H1 (cell line): Measurements from ENCODE around the gene DIP2B. TPM values are rescaled to one million over a fixed set of nuclear protein-coding genes. Genes with fewer than 3 reads are reported as not detected.

Source experiments
- CTCF ChIA-PET: fragments of 300-600 bp; sonication (Branson Sonifier 250); formaldehyde crosslinking; loops from one replicate; lab custom pipeline; 2021; ENCODE audit not compliant: partially characterized antibody; lab: Charles Lee
- POLR2A ChIA-PET: fragments of 300-600 bp; sonication (Branson Sonifier 250); formaldehyde crosslinking; loops from one replicate; lab custom pipeline; 2021; ENCODE audit warnings: inconsistent platforms; ENCODE audit not compliant: partially characterized antibody; lab: Charles Lee
- DNase-seq, 2 experiments: peaks; one replicate each; pipeline versions ENCODE4 v3.0.0 to v3.0.0-alpha.2; 2010 to 2022; ENCODE audit warnings: low spot score in 2 of 2, low read depth in 1 of 2, mixed read lengths in 1 of 2
- FAIRE-seq: peaks from 2 replicates; lab custom pipeline; 2011; peaks lifted over from hg19 to GRCh38; lab: Jason Lieb, UNC
- H2AFZ ChIP-seq: 2 replicates; pipeline ENCODE4 v1.8.1; 2012; ENCODE audit warnings: low read length, inconsistent platforms
- H2AK5ac ChIP-seq: 2 replicates; pipeline ENCODE4 v1.6.1; 2013; ENCODE audit warnings: low read depth, low read length
- H2BK120ac ChIP-seq: replicated peaks from 2 replicates; pipeline ENCODE3; 2013; ENCODE audit warnings: low read depth, low read length, inconsistent platforms
- H2BK12ac ChIP-seq: 2 replicates; pipeline ENCODE4 v1.6.1; 2013; ENCODE audit warnings: low read depth, low read length
- H2BK15ac ChIP-seq: 2 replicates; pipeline ENCODE4 v1.6.1; 2013; ENCODE audit warnings: low read length
- H2BK20ac ChIP-seq: 2 replicates; pipeline ENCODE4 v1.6.1; 2013; ENCODE audit warnings: low read length
- H2BK5ac ChIP-seq: 2 replicates; pipeline ENCODE4 v1.6.1; 2013; ENCODE audit warnings: low read depth, low read length
- H3K14ac ChIP-seq: 2 replicates; pipeline ENCODE4 v1.6.1; 2013; ENCODE audit warnings: inconsistent platforms; ENCODE audit not compliant: insufficient read length
- H3K18ac ChIP-seq: 2 replicates; pipeline ENCODE4 v1.6.1; 2013; ENCODE audit warnings: low read length; ENCODE audit errors: extremely low read depth
- H3K23ac ChIP-seq: 2 replicates; pipeline ENCODE4 v1.6.1; 2013; ENCODE audit warnings: inconsistent platforms; ENCODE audit not compliant: insufficient read length
- H3K23me2 ChIP-seq: 2 replicates; pipeline ENCODE4 v1.6.1; 2013; ENCODE audit warnings: low read depth, low read length
- H3K27ac ChIP-seq: 2 replicates; pipeline ENCODE4 v1.6.1; 2011; ENCODE audit warnings: low read depth, low read length, inconsistent platforms
- H3K27me3 ChIP-seq, 4 experiments: replicated peaks in 1 of 4; 1 replicate in 1 of 4; 2 replicates in 3 of 4; pipeline versions ENCODE4 v1.6.1 to v1.8.1; 2011 to 2013; ENCODE audit warnings: low read length in 3 of 4, mild to moderate bottlenecking in 3 of 4, inconsistent platforms in 2 of 4, mixed read lengths in 2 of 4, moderate library complexity in 1 of 4; ENCODE audit not compliant: control insufficient read depth in 3 of 4, insufficient read depth in 3 of 4; ENCODE audit errors: extremely low read depth in 1 of 4
- H3K36me3 ChIP-seq, 4 experiments: 2 replicates each; pipeline versions ENCODE4 v1.6.1 to v1.8.1; 2011 to 2013; ENCODE audit warnings: mild to moderate bottlenecking in 4 of 4, low read length in 3 of 4, moderate library complexity in 2 of 4, control low read depth in 1 of 4, inconsistent platforms in 1 of 4; ENCODE audit not compliant: insufficient read depth in 4 of 4, control insufficient read depth in 2 of 4
- H3K4ac ChIP-seq: replicated peaks from 2 replicates; pipeline ENCODE3; 2013; ENCODE audit warnings: low read length, low read depth, mixed read lengths, inconsistent platforms; ENCODE audit not compliant: insufficient read length
- H3K4me1 ChIP-seq, 4 experiments: replicated peaks in 1 of 4; 1 replicate in 1 of 4; 2 replicates in 3 of 4; pipeline versions ENCODE4 v1.6.1 to v1.8.1; 2011 to 2013; ENCODE audit warnings: low read length in 3 of 4, inconsistent platforms in 2 of 4, mixed read lengths in 1 of 4; ENCODE audit not compliant: insufficient read depth in 4 of 4, control insufficient read depth in 3 of 4
- H3K4me2 ChIP-seq, 2 experiments: 2 replicates each; pipeline versions ENCODE4 v1.6.1 to v1.8.1; 2011 to 2013; ENCODE audit warnings: low read depth in 2 of 2, low read length in 2 of 2, control low read depth in 1 of 2, inconsistent platforms in 1 of 2, mild to moderate bottlenecking in 1 of 2; ENCODE audit not compliant: insufficient read depth in 1 of 2
- H3K4me3 ChIP-seq, 4 experiments: fragments of 200-600, 300-600 bp in 1 of 4; sonication (generic), shearing (Covaris generic), sonication (Bioruptor Twin) in 1 of 4; 2 replicates each; pipeline versions ENCODE4 v1.5.1 to v1.8.1; 2011 to 2016; ENCODE audit warnings: low read length in 4 of 4, low read depth in 3 of 4, control low read depth in 2 of 4, inconsistent platforms in 2 of 4, mild to moderate bottlenecking in 2 of 4, mixed read lengths in 1 of 4, moderate library complexity in 1 of 4; ENCODE audit not compliant: insufficient read depth in 2 of 4; ENCODE audit errors: extremely low read depth in 1 of 4
- H3K56ac ChIP-seq: replicated peaks from 2 replicates; pipeline ENCODE3; 2013; ENCODE audit warnings: low read depth, mild to moderate bottlenecking, mixed read lengths, low read length, inconsistent platforms; ENCODE audit not compliant: insufficient read length
- H3K79me1 ChIP-seq: 2 replicates; pipeline ENCODE4 v1.6.1; 2013; ENCODE audit warnings: low read depth, low read length, control low read depth
- H3K79me2 ChIP-seq, 2 experiments: 2 replicates each; pipeline versions ENCODE4 v1.6.1 to v1.8.1; 2012 to 2013; ENCODE audit warnings: low read length in 2 of 2, mild to moderate bottlenecking in 2 of 2, inconsistent platforms in 1 of 2; ENCODE audit not compliant: insufficient read depth in 2 of 2, control insufficient read depth in 1 of 2
- H3K9ac ChIP-seq, 4 experiments: replicated peaks in 1 of 4; 1 replicate in 1 of 4; 2 replicates in 3 of 4; pipeline versions ENCODE4 v1.6.1 to v1.8.1; 2011 to 2013; ENCODE audit warnings: low read depth in 3 of 4, low read length in 3 of 4, control low read depth in 2 of 4, mild to moderate bottlenecking in 2 of 4, moderate library complexity in 2 of 4, inconsistent platforms in 1 of 4; ENCODE audit errors: extremely low read depth in 1 of 4
- H3K9me3 ChIP-seq, 2 experiments: 2 replicates each; pipeline versions ENCODE4 v1.6.1 to v1.8.1; 2012 to 2013; ENCODE audit warnings: mild to moderate bottlenecking in 2 of 2, moderate library complexity in 2 of 2, control low read depth in 1 of 2, inconsistent platforms in 1 of 2, low read depth in 1 of 2, low read length in 1 of 2, mixed read lengths in 1 of 2; ENCODE audit not compliant: insufficient read depth in 2 of 2
- H4K20me1 ChIP-seq, 2 experiments: replicated peaks in 1 of 2; 2 replicates each; pipeline versions ENCODE3 to v1.8.1; 2011 to 2013; ENCODE audit warnings: inconsistent platforms in 2 of 2, low read length in 2 of 2, mild to moderate bottlenecking in 1 of 2; ENCODE audit not compliant: insufficient read depth in 2 of 2, control insufficient read depth in 1 of 2
- H4K5ac ChIP-seq: 2 replicates; pipeline ENCODE4 v1.6.1; 2013; ENCODE audit warnings: low read length, low read depth, mixed read lengths, inconsistent platforms; ENCODE audit not compliant: insufficient read length
- H4K8ac ChIP-seq: 2 replicates; pipeline ENCODE4 v1.8.0; 2013; ENCODE audit warnings: mild to moderate bottlenecking, moderate library complexity, low read length, inconsistent platforms; ENCODE audit not compliant: insufficient read depth; ENCODE audit errors: extremely low read depth
- H4K91ac ChIP-seq: replicated peaks from 2 replicates; pipeline ENCODE3; 2013; ENCODE audit warnings: low read length, mixed read lengths, inconsistent platforms; ENCODE audit not compliant: insufficient read length
- CEBPB ChIP-seq: IDR thresholded peaks from 2 replicates; pipeline ENCODE4 v1.6.1; 2012; ENCODE audit warnings: low read depth, low read length
- CHD2 ChIP-seq: IDR thresholded peaks from 2 replicates; pipeline ENCODE4 v1.6.1; 2012; ENCODE audit warnings: low read length, improper control_type of control experiment
- EP300 ChIP-seq, 2 experiments: IDR thresholded peaks; 1 replicate in 1 of 2; 2 replicates in 1 of 2; pipeline ENCODE4 v1.6.1; 2011 to 2012; ENCODE audit warnings: low read depth in 2 of 2, low read length in 2 of 2, mild to moderate bottlenecking in 2 of 2, borderline replicate concordance in 1 of 2, inconsistent platforms in 1 of 2, moderate library complexity in 1 of 2
- FOSL1 ChIP-seq: IDR thresholded peaks from 2 replicates; pipeline ENCODE4 v1.6.1; 2011; ENCODE audit warnings: mild to moderate bottlenecking, low read depth, low read length, moderate library complexity; ENCODE audit not compliant: insufficient read depth
- HDAC6 ChIP-seq: IDR thresholded peaks from one replicate; pipeline ENCODE4 v1.7.1; 2012; ENCODE audit warnings: low read depth, mild to moderate bottlenecking, inconsistent platforms, low read length, moderate library complexity
- RAD21 ChIP-seq, 2 experiments: IDR thresholded peaks in 1 of 2; conservative IDR thresholded peaks in 1 of 2; 2 replicates each; pipeline ENCODE4 v1.6.1; 2011; ENCODE audit warnings: low read depth in 2 of 2, low read length in 2 of 2, improper control_type of control experiment in 1 of 2, inconsistent platforms in 1 of 2, mild to moderate bottlenecking in 1 of 2, moderate library complexity in 1 of 2
- SAP30 ChIP-seq: fragments of 300-600 bp; sonication (generic); IDR thresholded peaks from 2 replicates; pipeline ENCODE4 v1.7.1; 2012; ENCODE audit warnings: low read length, moderate library complexity, mild to moderate bottlenecking, inconsistent platforms; ENCODE audit not compliant: insufficient read depth, insufficient replicate concordance
- SIN3A ChIP-seq, 2 experiments: IDR thresholded peaks in 1 of 2; conservative IDR thresholded peaks in 1 of 2; 2 replicates each; pipeline ENCODE4 v1.6.1; 2011 to 2012; ENCODE audit warnings: low read length in 2 of 2, improper control_type of control experiment in 1 of 2, low read depth in 1 of 2, mild to moderate bottlenecking in 1 of 2
- SP2 ChIP-seq: IDR thresholded peaks from 2 replicates; pipeline ENCODE4 v1.6.1; 2012; ENCODE audit warnings: mild to moderate bottlenecking, low read length, inconsistent platforms
- YY1 ChIP-seq: IDR thresholded peaks from 2 replicates; pipeline ENCODE4 v1.6.1; 2011; ENCODE audit warnings: low read depth, mild to moderate bottlenecking, low read length
- WGBS, 2 experiments: shearing (Covaris generic) in 1 of 2; methylation state at CpG; one replicate each; pipeline versions ENCODE4 v1.1.6 to v1.1.7; 2013 to 2015; ENCODE audit warnings: low lambda C conversion rate in 2 of 2, mixed read lengths in 2 of 2, inconsistent platforms in 1 of 2, low coverage in 1 of 2, missing lambda C conversion rate in 1 of 2; ENCODE audit not compliant: insufficient replicate concordance in 2 of 2, insufficient coverage in 1 of 2, insufficient read length in 1 of 2; ENCODE audit errors: extremely low coverage in 1 of 2, missing lambda C conversion rate in 1 of 2; 5-methylcytosine and 5-hydroxymethylcytosine counted together
- polyA plus RNA-seq, 7 experiments: library from polyadenylated mRNA; depleted of rRNA in 3 of 7; stranded (reverse) in 5 of 7; unstranded in 2 of 7; fragments of >200 nt in 5 of 7; fragments of 200-250 nt in 2 of 7; gene quantifications; 1 replicate in 5 of 7; 2 replicates in 1 of 7; 4 replicates in 1 of 7; pipeline versions ENCODE4 v1.2.1 to v1.2.3, GENCODE V29; 2011 to 2013; ENCODE audit warnings: missing spikeins in 2 of 7, mixed read lengths in 2 of 7
- total RNA-seq: library from RNA; stranded (reverse); fragmentation: NEBNext Ultra II Directional; extraction: Animal tissue kit (Norgen Biotek cat#: 25700); gene quantifications from 2 replicates; pipeline ENCODE4 v1.2.1, GENCODE V29; 2021
- TF ChIP-seq, protein P1 (sequence below): IDR thresholded peaks from 2 replicates; pipeline ENCODE4 v1.6.1; 2012; ENCODE audit warnings: inconsistent platforms

Gene DIP2B
- total and polyA plus RNA-seq, 2 of the 8 experiments (the other 6 are each of a cell fraction or from before 2014, with no cell fraction given): 11.1 to 29.6 TPM

- 91% methylated on average over 2 of the region's 2 CpGs; no CpG with 5 or more reads in 1 of the 2 experiments for WGBS, 2 experiments
- H3K27ac ChIP-seq: no peak overlapping the region
Observed at GRCh38 chr12:50686976-50687375, 182.2 kb downstream of the DIP2B start.

More at GRCh38 chr12:50686976-50687375, 182.2 kb downstream of the DIP2B start:
- H3K9ac ChIP-seq: no peak overlapping the region
- H2AK5ac ChIP-seq: no peak overlapping the region
- H2BK20ac ChIP-seq: no peak overlapping the region
- H3K36me3 ChIP-seq: peaks cover 2 to 14% (median 6%) of the 10 kb centered on the region in 4 experiments; a peak in 6 of 8 replicates
- no peaks in the 10 kb centered on the region for H3K4me1 ChIP-seq
- H3K4ac ChIP-seq: no peak overlapping the region
- no peak overlapping the region for H2AFZ ChIP-seq
- no peak overlapping the region for H2BK12ac ChIP-seq
- FAIRE-seq: no peak
- H2BK5ac ChIP-seq: no peak overlapping the region
- no peak overlapping the region for H3K4me3 ChIP-seq
- no peak overlapping the region for H2BK15ac ChIP-seq
- no peaks in the 10 kb centered on the region for H3K79me1 ChIP-seq
- no peak overlapping the region for H2BK120ac ChIP-seq
- no peak overlapping the region for H3K56ac ChIP-seq
- no peak for DNase-seq
- CTCF ChIA-PET: interaction anchor here (0.7 to 1.4 kb wide), 2 partner anchors 213 to 349 kb away, joined by 3 read pairs; no protein-coding TSS in a partner anchor
- H3K79me2 ChIP-seq: no peaks in the 10 kb centered on the region
- H4K91ac ChIP-seq: no peak overlapping the region
- H3K23ac ChIP-seq: no peak overlapping the region
- POLR2A ChIA-PET: no interaction called here
- TF ChIP-seq FOSL1 (no peak), CEBPB (no peak), SP2 (no peak), CHD2 (no peak), RAD21 (IDR thresholded peaks at IDR 0.05 in 1 of 2, conservative IDR thresholded peaks at IDR 0.05 in 1 of 2; ENCODE audit: low read depth in 2 of 2, low read length in 2 of 2) (no peak), YY1 (no peak), SIN3A (conservative IDR thresholded peaks at IDR 0.05 in 1 of 2, IDR thresholded peaks at IDR 0.05 in 1 of 2; ENCODE audit: low read depth in 1 of 2, low read length in 2 of 2) (no peak), EP300 (IDR thresholded peaks at IDR 0.05; ENCODE audit: borderline replicate concordance in 1 of 2, low read depth in 2 of 2, low read length in 2 of 2) (no peak), HDAC6 (no peak), SAP30 (no peak)
- TF ChIP-seq, protein P1, sequence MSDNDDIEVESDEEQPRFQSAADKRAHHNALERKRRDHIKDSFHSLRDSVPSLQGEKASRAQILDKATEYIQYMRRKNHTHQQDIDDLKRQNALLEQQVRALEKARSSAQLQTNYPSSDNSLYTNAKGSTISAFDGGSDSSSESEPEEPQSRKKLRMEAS: no peak
- H4K5ac ChIP-seq: no peak overlapping the region
- H3K14ac ChIP-seq: no peak overlapping the region
- no peak overlapping the region for H4K8ac ChIP-seq
- no peaks in the 10 kb centered on the region for H3K23me2 ChIP-seq
- no peaks in the 10 kb centered on the region for H3K9me3 ChIP-seq
- H3K18ac ChIP-seq: no peak overlapping the region
- no peaks in the 10 kb centered on the region for H4K20me1 ChIP-seq
- no peaks in the 10 kb centered on the region for H3K27me3 ChIP-seq
- no peak overlapping the region for H3K4me2 ChIP-seq
